HCEC 1CT (cell line): ENCODE measurements around the gene INTS4.
"Not testable (repeated sequence)": the region's sequence is repeated elsewhere in the genome, so short reads cannot be mapped to it uniquely, and the experiment has no call there.

ENCODE experiments used
- DNase-seq: peaks from one replicate; pipeline ENCODE4 v3.0.0-alpha.2; 2017

INTS4 gene

DNA sequence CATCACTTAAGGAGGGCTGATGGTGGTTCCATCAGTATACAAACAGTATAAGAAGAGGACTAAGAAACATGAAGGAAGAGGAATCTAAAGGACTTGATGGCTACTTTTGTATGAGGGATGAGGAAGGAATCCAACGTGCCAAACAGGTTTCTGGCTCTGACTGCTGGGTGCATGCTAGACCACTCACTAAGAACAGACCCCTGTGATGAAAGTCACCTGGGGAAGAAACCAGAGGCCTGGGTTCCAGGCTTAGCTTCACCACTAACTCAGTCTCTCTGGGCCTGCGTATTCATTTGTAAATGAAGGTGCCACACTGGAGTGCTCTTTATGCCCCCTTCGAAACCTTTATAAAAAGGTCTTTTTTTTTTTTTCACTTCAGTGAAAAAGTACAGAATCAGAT, 118.4 kb downstream of the INTS4 start:
- no peak for DNase-seq

DNA sequence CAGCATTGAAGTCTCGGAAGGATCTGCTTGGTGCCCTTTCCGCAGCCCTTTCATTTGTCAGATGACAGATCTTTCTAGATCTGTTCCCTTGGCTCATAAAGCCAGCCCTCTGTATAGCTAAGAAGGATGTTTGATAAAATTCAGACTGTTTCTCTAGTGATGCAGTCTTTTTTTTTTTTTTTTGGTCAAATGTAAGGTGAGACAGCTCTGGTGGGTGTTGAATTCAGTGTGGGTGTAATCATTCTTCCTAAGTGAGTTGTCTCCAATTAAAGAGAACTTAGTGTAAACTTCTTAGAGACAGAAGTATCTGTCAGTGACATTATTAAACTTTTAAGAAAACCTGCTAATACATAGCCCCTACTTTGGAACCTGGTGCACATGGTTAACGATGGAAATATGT, 120.3 kb downstream of the INTS4 start:
- DNase-seq, result no peak

DNA sequence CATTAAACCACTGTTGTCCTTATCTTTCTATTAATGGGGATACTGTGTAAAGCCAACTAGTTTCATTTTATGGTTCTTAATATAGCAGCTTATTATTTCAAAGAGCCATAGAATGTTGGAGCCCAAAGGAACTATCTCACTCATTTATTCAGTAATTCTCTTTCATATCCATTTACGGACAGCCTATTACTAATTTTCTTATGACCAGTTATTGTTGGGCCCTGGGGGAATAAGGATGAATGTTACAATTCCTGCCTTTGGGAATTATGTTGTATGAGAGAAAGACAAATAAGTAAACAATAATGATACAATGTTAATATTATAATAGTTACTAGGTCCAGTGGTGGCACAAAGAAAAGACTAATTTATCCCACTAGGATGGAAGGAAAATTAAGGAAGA, 121.1 kb downstream of the INTS4 start:
- no peak for DNase-seq

DNA sequence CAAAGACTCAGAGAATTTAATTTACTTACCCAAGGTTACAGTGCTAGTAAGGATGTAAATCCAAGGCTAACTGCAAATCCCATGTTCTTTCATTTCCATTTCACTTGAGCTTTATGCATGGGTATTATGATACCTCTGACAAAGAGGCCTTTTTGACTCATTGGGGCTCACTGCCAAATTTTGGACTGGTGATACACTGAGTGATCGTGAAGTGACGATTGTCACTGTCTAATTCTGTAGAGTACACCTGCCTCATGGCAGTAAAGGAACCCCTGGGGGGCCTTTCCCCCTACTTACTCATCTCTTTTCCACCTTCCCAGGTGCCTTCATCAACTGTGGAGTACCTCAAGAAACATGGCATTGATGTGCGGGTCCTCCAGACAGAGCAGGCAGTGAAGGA, 122.6 kb downstream of the INTS4 start:
- no peak for DNase-seq

DNA sequence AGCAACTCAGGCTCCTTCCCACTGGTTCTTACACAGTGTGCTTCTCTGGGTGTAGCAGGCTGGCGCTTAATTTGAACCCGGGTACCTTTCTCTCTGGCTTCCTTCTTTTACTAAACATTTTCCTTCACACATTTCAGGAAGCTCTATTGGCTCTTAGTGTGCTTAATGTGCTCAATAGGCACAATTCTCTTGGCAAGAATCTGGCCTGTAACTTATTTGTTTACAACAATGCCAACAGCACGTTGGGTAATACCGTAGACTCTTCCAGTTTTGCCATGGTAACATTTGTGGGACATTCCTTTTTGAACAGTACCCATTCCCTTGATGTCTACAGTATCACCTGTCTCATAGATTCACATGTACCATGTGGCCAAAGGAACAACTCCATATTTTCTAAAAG, 125.7 kb downstream of the INTS4 start:
- no peak for DNase-seq

DNA sequence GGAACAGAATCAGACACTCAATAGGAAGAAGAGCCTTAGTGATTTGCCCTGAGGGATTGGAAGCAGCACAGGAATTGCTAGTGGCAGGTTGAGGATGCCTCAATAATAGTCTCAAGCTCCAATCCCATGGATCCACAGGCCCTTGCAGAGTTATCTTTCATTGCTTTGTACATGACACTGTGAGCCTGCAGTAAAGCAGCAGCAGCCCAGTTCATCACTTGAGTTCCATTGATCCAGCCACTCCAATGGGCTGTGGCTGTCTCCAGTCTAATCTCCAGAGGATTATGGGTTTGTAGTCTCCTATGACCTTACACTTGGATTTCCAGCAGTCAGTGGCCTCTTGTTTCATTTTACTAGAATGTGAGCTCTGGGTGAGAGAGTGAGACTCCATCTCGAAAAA, 128.1 kb downstream of the INTS4 start:
- DNase-seq, result no peak

DNA sequence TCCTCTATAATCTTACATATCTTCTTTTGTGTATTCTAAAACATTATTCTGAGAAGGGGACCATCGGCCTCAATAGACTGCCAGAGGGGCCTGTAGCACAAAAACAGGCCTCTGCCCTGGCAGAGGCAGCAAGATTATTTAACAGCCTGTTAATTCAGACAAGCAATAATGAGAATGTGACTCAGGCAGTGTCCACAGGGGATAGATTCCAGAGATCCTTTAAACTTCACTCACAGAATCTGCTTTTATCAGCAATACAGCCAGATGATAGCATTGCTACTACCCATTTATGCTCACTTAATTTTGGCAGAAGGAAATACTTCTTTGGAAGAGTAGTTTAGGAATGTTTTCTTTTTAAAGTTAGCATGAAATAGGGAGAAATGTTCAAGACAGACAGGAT, 128.7 kb downstream of the INTS4 start:
- no peak for DNase-seq

DNA sequence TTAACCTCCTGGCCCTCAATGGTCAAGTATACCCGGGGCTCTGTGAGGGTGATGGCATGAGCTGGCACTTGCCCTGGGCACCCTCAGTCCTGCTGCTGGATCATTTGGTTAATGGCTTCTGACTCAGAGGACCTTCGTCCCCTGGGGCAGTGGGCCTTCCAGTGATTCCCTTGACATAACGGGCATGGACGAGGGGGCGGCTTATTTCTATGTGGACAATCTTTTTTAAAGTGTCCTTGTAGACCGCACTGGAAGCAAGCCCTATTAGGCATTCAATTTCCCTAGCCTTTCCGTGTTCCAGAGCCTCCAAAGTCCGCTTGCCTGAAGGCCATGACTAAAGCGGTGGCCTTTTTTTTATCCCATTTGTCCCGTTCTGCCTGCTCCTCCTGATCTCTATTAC, 133.0 kb downstream of the INTS4 start:
- not testable (repeated sequence) for DNase-seq

DNA sequence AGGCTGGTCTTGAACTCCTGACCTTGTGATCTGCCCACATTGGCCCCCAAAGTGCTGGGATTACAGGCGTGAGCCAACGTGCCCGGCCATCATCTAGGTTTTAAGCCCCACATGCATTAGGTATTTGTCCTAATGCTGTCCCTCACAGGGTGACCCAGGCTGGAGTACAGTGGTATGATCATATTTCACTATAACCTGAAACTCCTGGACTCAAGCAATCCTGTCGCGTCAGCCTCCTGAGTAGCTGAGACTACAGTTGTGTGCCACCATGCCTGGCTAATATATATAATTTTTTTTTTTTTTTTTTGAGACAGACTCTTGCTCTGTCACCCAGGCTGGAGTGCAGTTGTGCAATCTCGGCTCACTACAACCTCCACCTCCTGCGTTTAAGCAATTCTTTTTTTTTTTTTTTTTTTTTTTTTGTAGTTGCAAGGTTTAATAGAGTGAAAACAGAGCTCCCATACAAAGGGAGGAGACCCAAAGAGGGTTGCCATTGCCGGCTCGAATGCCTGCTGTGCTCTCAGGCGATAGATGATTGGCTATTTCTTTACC, 136.5 kb downstream of the INTS4 start:
- not testable (repeated sequence) for DNase-seq

DNA sequence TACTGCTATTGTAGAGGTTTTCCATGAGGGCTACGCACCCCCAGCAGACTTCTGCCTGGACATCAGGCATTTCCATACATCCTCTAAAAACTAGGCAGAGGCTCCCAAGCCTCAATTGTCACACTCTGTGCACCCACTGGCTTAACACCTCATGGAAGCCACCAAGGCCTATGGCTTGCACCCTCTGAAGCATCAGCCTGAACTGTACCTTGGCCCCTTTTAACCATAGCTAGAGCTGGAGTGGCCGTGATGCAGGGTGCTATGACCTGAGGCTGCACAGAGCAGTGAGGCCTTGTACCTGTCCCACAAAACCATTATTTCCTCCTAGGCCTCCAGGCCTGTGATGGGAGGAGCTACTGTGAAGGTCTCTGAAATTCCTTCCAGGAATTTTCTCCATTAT, 139.6 kb downstream of the INTS4 start:
- DNase-seq, result no peak

DNA sequence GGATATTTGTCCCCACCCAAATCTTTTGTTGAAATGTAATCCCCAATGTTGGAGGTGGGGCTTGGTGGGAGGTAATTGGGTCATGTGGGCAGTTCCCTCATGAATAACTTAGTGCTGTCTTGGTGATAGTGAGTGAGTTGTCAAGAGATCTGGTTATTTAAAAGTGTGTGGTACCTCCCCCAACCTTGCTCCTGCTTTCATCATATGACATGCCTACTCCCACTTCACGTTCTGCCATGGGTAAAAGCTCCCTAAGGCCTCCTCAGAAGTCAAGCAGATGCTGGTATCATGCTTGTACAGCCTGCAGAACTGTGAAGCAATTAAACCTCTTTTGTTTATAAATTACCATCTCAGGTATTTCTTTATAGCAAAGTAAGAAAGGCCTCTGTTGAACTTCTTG, 143.0 kb downstream of the INTS4 start:
- no peak for DNase-seq

DNA sequence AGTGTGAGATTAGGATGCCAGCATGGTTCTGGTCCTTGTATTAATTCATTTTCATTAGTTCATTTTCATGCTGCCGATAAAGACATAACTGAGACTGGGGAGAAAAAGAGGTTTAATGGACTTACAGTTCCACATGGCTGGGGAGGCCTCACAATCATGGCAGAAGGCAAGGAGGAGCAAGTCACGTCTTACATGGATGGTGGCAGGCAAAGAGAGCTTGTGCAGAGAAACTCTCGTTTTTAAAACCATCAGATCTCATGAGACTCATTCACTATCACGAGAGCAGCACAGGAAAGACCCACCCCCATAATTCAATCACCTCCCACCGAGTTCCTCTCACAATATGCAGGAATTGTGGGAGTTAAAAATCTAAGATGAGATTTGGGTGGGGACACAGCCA, 150.8 kb downstream of the INTS4 start:
- DNase-seq, result not testable (repeated sequence)

DNA sequence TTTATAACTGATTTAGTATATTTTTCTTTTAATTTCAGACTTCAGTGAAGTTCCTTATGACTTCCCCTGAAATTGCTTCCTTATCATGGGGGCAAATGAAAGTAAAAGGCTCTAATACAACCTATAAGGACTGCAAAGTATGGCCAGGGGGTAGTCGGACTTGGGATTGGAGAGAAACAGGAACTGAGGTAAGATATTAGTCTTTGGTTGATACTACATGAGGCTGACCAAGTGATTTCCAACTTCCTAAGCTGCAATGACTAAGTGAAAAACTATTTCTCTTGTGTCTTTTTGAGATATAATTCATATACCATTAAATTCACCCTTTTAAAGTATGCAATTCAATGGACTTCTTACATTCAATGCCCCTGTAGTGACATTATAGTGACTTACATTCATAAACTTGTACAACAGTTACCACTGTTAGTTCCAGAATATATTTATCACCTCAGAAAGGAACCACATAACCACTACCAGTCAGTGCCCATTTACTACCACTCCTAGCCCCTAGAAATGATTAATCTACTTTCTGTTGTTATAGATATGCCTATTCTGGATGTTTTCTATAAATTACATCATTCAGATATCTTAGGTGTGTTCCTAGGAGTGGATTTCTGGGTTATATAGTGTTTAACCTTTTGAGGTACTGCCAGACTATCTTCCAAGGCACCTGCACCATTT, 151.9 kb downstream of the INTS4 start:
- DNase-seq, result peak; percentile 2

DNA sequence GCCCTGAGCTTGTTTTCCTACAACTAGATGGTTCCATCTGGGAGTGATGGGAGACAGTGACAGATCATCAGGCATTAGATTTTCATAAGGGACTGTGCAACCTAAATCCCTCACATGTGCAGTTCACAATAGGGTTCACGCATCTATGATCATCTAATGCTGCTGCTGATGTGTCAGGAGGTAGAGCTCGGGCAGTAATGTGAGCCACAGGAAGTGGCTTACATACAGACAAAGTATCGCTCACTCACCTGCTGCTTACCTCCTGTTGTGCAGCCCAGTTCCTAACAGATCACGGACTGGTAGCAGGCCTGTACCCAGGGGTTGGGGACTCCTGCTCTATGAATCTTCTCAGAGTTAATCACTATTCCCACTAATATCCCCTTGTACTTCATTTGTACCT, 161.2 kb downstream of the INTS4 start:
- no peak for DNase-seq

DNA sequence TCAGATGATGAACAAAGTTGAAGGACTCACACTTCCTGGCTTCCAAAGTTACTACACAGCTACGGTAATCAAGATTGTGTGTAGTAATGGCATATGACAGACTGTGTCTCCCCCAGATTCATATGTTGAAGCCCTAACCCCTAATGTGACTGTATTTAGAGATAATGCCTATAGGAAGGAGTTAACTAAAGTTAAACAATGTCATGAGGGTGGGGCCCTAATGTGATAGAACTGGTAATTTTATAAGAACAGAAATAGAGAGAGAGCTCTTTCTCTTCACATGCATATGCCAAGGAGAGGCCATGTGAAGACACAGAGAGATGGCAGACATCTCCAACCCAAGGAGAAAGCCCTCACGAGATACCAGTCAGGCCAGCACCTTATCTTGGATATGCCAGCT, 165.5 kb downstream of the INTS4 start:
- DNase-seq, result no peak
